GM23248 (cell line): ENCODE measurements around the gene ACCS. TPM values are rescaled to one million over a fixed set of nuclear protein-coding genes. Genes with fewer than 3 reads are reported as not detected.

Experiments
- DNase-seq: peaks from one replicate; pipeline ENCODE4 v3.0.0-alpha.2; 2015
- H2AFZ ChIP-seq: fragments of 200-600 bp; sonication (generic); 2 replicates; pipeline ENCODE4 v1.6.1; 2016; ENCODE audit warnings: antibody characterized with exemption
- H3F3A ChIP-seq: fragments of 200-600 bp; sonication (generic); 2 replicates; pipeline ENCODE4 v1.6.1; 2016; ENCODE audit warnings: mild to moderate bottlenecking, antibody characterized with exemption, mixed run types; ENCODE audit not compliant: insufficient read depth
- H3K27ac ChIP-seq: fragments of 200-600 bp; sonication (generic); 2 replicates; pipeline ENCODE4 v1.5.1; 2016; ENCODE audit warnings: mild to moderate bottlenecking
- H3K27me3 ChIP-seq: fragments of 200-600 bp; sonication (generic); replicated peaks from 2 replicates; pipeline ENCODE4 v1.6.1; 2016; ENCODE audit warnings: mild to moderate bottlenecking; ENCODE audit not compliant: insufficient read depth
- H3K36me3 ChIP-seq: fragments of 200-600 bp; sonication (generic); 2 replicates; pipeline ENCODE4 v1.6.1; 2016; ENCODE audit warnings: low read depth, mild to moderate bottlenecking
- H3K4me1 ChIP-seq: fragments of 200-600 bp; sonication (generic); 2 replicates; pipeline ENCODE4 v1.6.1; 2016; ENCODE audit warnings: mild to moderate bottlenecking; ENCODE audit not compliant: insufficient read depth
- H3K4me2 ChIP-seq: fragments of 200-600 bp; sonication (generic); one replicate; pipeline ENCODE4 v1.6.1; 2016; ENCODE audit warnings: mild to moderate bottlenecking; ENCODE audit not compliant: unreplicated experiment
- H3K4me3 ChIP-seq: fragments of 200-600 bp; sonication (generic); 2 replicates; pipeline ENCODE4 v1.5.1; 2016; ENCODE audit warnings: mild to moderate bottlenecking
- H3K79me2 ChIP-seq: fragments of 200-600 bp; sonication (generic); 2 replicates; pipeline ENCODE4 v1.6.1; 2016; ENCODE audit warnings: mild to moderate bottlenecking; ENCODE audit not compliant: insufficient read depth
- H3K9ac ChIP-seq: fragments of 200-600 bp; sonication (generic); 2 replicates; pipeline ENCODE4 v1.6.1; 2016; ENCODE audit warnings: mild to moderate bottlenecking
- H3K9me2 ChIP-seq: fragments of 200-600 bp; sonication (generic); 2 replicates; pipeline ENCODE4 v1.6.1; 2016; ENCODE audit warnings: mixed run types, mild to moderate bottlenecking, moderate library complexity; ENCODE audit not compliant: insufficient read depth
- H3K9me3 ChIP-seq: fragments of 200-600 bp; sonication (generic); one replicate; pipeline ENCODE4 v1.6.1; 2017; ENCODE audit warnings: low read depth
- H4K20me1 ChIP-seq: fragments of 200-600 bp; sonication (generic); 2 replicates; pipeline ENCODE4 v1.6.0; 2016; ENCODE audit not compliant: insufficient read depth
- EZH2 ChIP-seq: fragments of 200-600 bp; sonication (generic); IDR thresholded peaks from 2 replicates; pipeline ENCODE4 v1.6.1; 2018; ENCODE audit warnings: antibody characterized with exemption, mild to moderate bottlenecking; ENCODE audit not compliant: insufficient read depth, poor library complexity, severe bottlenecking
- EZH2phosphoT487 ChIP-seq: fragments of 200-600 bp; sonication (generic); IDR thresholded peaks from 2 replicates; pipeline ENCODE4 v1.6.1; 2018; ENCODE audit warnings: antibody characterized with exemption, moderate library complexity, mild to moderate bottlenecking, low read depth; ENCODE audit not compliant: insufficient read depth
- WGBS, 2 experiments: methylation state at CpG; one replicate each; pipeline ENCODE4 v1.1.6; 2015 to 2017; ENCODE audit warnings: low lambda C conversion rate in 2 of 2, low coverage in 1 of 2; ENCODE audit errors: missing lambda C conversion rate in 2 of 2; 5-methylcytosine and 5-hydroxymethylcytosine counted together
- in situ Hi-C: fragments of 300-500 bp; cut with MboI; formaldehyde crosslinking; loops from 2 replicates; pipeline ENCODE4 v1.15.0; 2020
- polyA plus RNA-seq: library from polyadenylated mRNA; unstranded; fragments of >200 nt; fragmentation: Nextera tagmentation; extraction: Ambion mirVana; gene quantifications from 2 replicates; pipeline ENCODE4 v1.2.1, GENCODE V29; 2016
- total RNA-seq: library from RNA; depleted of rRNA; stranded (reverse); fragments of >200 nt; shearing (Covaris generic); gene quantifications from 2 replicates; pipeline ENCODE4 v1.2.3, GENCODE V29; 2014

ACCS gene
- total and polyA plus RNA-seq, 2 experiments from 2014 or later, result 13.3 to 13.7 TPM

DNA sequence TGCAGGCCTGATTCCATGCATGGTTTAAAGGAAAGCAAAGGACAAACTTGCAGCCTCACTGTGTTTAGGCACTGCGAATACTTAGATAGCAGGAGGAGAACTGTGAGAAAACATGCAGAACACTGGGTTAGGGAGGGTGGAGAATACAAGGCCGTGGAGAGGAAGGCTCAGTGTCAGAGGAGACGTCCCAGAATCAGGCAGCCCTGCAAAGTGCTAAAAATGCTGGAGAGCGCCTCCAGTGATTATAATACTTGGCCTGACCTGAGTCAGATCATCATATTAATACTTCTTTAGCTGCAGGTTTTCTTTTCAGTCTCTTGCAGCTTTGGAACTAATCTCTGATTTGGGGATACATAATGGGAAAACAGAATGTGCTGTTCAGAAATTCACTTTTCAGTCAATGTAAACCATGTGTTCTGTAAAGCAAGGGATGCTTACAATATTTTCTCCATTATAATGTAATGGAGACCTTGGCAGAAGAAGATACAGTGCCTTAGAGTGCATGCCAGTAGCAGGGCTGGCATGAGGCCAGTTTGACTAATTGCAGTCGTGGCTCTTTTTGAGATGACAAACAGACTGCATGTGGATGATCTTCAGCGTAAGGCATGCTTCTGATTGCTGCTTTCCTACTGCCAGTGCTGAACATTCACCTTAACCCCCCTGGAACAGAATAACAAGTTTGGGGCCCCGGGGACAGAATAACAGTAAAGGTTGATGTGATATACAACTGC, 46.2 kb downstream of the ACCS start:
- H3K9ac ChIP-seq, result no peak overlapping the region
- H3K27ac ChIP-seq, result no peak overlapping the region
- no peaks in the 10 kb centered on the region for H3K27me3 ChIP-seq
- peaks cover 11% of the 10 kb centered on the region; the same call in 1 of the 2 replicates for H3K79me2 ChIP-seq
- H3K4me1 ChIP-seq, result peaks cover 10% of the 10 kb centered on the region
- TF ChIP-seq EZH2phosphoT487 (no peak), EZH2 (no peak)
- no peak overlapping the region for H2AFZ ChIP-seq
- WGBS, 2 experiments, result 19% methylated on average over 7 of the region's 7 CpGs
- H3K9me3 ChIP-seq, result no peaks in the 10 kb centered on the region
- peaks cover 22% of the 10 kb centered on the region; the same call in 1 of the 2 replicates for H4K20me1 ChIP-seq
- H3K4me2 ChIP-seq, result no peak overlapping the region
- H3F3A ChIP-seq, result peaks cover 20% of the 10 kb centered on the region
- DNase-seq, result peak; percentile 88
- no peak overlapping the region for H3K4me3 ChIP-seq
- in situ Hi-C loops, result no loop called here
- peaks cover 22% of the 10 kb centered on the region for H3K36me3 ChIP-seq
- no peaks in the 10 kb centered on the region for H3K9me2 ChIP-seq

DNA sequence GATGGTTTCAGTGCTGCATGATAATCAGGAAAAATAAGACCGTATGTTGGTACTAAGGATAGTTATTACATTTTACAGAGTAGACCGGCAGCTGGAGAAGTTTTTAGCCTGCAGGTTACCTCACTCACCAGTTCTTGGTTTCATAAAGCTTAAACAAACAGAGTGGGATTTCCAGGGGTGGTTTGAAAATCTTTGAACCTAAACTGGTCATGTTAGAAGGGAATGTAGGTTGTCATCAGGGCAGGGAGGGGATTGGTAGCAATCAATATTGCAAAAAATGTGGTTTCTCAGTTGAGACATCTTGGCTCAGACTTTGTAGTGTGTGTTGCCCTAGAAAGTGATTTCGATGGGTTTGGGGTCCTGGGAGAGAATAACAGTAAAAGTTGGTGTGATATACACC, 46.9 kb downstream of the ACCS start:
- Histone ChIP-seq H3K27ac (no peak overlapping the region), H4K20me1 (peaks cover 26% of the 10 kb centered on the region)
- WGBS, 2 experiments, result 79 to 86% methylated on average over 3 of the region's 3 CpGs

DNA sequence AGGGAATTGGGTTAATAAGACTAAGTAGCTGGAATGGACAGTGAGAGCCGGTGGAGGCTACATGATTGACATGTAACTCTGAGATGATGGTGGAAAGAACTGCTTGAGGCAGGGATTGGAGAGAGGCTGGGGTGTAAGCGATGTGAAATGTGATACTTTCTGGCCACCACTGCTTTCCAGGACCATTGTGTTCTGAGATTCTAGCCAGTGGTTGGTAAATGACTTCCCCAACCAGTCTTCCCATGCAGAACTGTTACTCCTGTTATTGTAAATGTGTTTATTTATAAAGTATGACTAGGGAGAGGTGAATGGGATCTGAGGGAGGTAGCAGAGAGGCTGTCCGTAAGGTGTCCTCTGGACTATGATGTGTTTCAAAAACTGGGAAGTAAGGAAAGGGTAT, 47.5 kb downstream of the ACCS start:
- in situ Hi-C loops, result no loop called here
- Histone ChIP-seq H3K9ac (no peak overlapping the region), H3K36me3 (peaks cover 31% of the 10 kb centered on the region), H3K4me1 (peaks cover 10% of the 10 kb centered on the region), H3K27ac (no peak overlapping the region), H3K4me2 (no peak overlapping the region), H3K9me2 (no peaks in the 10 kb centered on the region), H3K27me3 (no peaks in the 10 kb centered on the region), H4K20me1 (peaks cover 26% of the 10 kb centered on the region), H2AFZ (no peak overlapping the region), H3K79me2 (peaks cover 11% of the 10 kb centered on the region; the same call in 1 of the 2 replicates), H3F3A (peaks cover 20% of the 10 kb centered on the region), H3K9me3 (no peaks in the 10 kb centered on the region), H3K4me3 (no peak overlapping the region)
- DNase-seq, result no peak
- TF ChIP-seq EZH2 (no peak), EZH2phosphoT487 (no peak)
- WGBS, 2 experiments, result 96 to 97% methylated on average over 3 of the region's 3 CpGs

More for the DNA sequence above, 46.9 kb downstream of the ACCS start:
- Histone ChIP-seq H3K4me2 (no peak overlapping the region), H3K27me3 (no peaks in the 10 kb centered on the region), H3K9me2 (no peaks in the 10 kb centered on the region), H3K9me3 (no peaks in the 10 kb centered on the region), H3K9ac (no peak overlapping the region), H3K4me1 (peaks cover 10% of the 10 kb centered on the region), H2AFZ (no peak overlapping the region), H3F3A (peaks cover 20% of the 10 kb centered on the region), H3K4me3 (no peak overlapping the region), H3K79me2 (peaks cover 11% of the 10 kb centered on the region; the same call in 1 of the 2 replicates), H3K36me3 (peaks cover 30% of the 10 kb centered on the region)
- in situ Hi-C loops, result no loop called here
- TF ChIP-seq EZH2phosphoT487 (no peak), EZH2 (no peak)
- no peak for DNase-seq

DNA sequence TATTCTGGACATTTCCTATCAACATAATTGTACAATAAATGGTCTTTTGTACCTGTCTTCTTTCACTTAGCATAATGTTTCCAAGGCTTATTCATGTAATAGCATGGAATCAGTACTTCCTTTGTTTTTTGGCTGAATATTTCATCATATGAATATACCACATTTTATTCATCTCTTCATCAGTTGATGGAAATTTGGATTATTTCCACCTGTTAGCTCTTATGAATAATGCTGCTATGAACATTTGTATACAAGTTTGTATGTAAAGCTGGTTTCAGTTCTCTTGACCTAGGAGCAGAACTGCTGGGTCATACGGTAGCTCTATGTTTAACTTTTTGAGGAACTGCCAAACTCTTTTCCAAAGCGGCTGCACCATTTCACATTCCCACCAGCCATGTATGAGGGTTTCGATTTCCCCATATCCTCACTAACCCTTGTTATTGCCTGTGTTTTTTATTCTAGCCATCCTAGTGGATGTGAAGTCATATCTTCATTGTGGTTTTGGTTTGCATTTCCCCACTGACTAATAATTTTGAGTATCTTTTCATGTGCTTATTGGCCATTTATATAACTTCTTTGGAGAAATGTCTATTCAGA, 50.3 kb downstream of the ACCS start:
- H3K27me3 ChIP-seq, result no peaks in the 10 kb centered on the region
- H3K9me3 ChIP-seq, result no peaks in the 10 kb centered on the region
- H3K36me3 ChIP-seq, result peaks cover 27% of the 10 kb centered on the region
- peaks cover 20% of the 10 kb centered on the region for H4K20me1 ChIP-seq
- 92 to 99% methylated on average over 3 of the region's 3 CpGs for WGBS, 2 experiments
- DNase-seq, result no peak
- in situ Hi-C loops, result no loop called here
- no peak overlapping the region for H3K4me2 ChIP-seq
- peaks cover 11% of the 10 kb centered on the region; the same call in 1 of the 2 replicates for H3K79me2 ChIP-seq
- H3K27ac ChIP-seq, result no peak overlapping the region
- no peak overlapping the region for H3K4me3 ChIP-seq
- H3K9ac ChIP-seq, result no peak overlapping the region
- H3F3A ChIP-seq, result peaks cover 18% of the 10 kb centered on the region
- H3K9me2 ChIP-seq, result no peaks in the 10 kb centered on the region
- H3K4me1 ChIP-seq, result peaks cover 10% of the 10 kb centered on the region
- H2AFZ ChIP-seq, result no peak overlapping the region
- TF ChIP-seq EZH2 (no peak), EZH2phosphoT487 (no peak)
